ENCODE results near the gene SHANK3. TPM values are rescaled to one million over a fixed set of nuclear protein-coding genes. Genes with fewer than 3 reads are reported as not detected.

The SHANK3 gene
- total and polyA plus RNA-seq, 2 donors (not counting 3 experiments of a cell fraction or from before 2014, with no cell fraction given), result 26.1 to 158 TPM

DNA sequence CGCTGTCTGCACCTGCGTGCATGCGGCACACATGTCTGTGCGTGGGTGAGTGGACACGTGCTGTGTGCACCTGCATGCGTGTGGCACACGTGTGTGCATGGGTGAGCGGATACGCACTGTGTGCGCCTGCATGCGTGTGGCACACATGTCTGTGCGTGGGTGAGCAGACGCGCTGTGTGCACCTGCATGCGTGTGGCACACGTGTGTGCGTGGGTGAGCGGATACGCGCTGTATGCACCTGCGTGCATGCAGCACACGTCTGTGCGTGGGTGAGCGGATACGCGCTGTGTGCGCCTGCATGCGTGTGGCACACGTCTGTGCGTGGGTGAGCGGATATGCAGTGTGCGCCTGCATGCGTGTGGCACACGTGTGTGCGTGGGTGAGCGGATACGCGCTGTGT is 38.3 kb downstream of the SHANK3 start:
- CTCF ChIA-PET, result no interaction called here
- intact Hi-C loops (cut with micrococcal nuclease) (no loop called here), dilution Hi-C loops (cut with MboI; ENCODE audit: extremely low pct_ligation_motif_present, low sequenced_read_pairs) (no loop called here)
- H3K9me1 ChIP-seq (replicated peaks; ENCODE audit: control insufficient read depth, extremely low read depth, insufficient read depth, low read length), result no peaks in the 10 kb centered on the region
- no peaks in the 10 kb centered on the region for H4K20me1 ChIP-seq (replicated peaks; ENCODE audit: control insufficient read depth, extremely low read depth, insufficient read depth, low read length)
- no peak overlapping the region for H3K9ac ChIP-seq (replicated peaks; ENCODE audit: extremely low read depth, insufficient read depth, low read length)
- no peaks in the 10 kb centered on the region for H3K4me1 ChIP-seq (ENCODE audit: control insufficient read depth, extremely low read depth, insufficient read depth, low read length)
- no peaks in the 10 kb centered on the region for H3K27me3 ChIP-seq (ENCODE audit: control insufficient read depth in 2 of 2, insufficient read depth in 2 of 2, low read length in 2 of 2)
- H3K9me3 ChIP-seq (replicated peaks; ENCODE audit: control insufficient read depth, insufficient read depth, low read length), result no peaks in the 10 kb centered on the region
- H2AFZ ChIP-seq (ENCODE audit: low read depth, low read length), result no peak overlapping the region
- no peak for DNase-seq (ENCODE audit: low read depth, low spot score)
- POLR2A ChIA-PET, result no interaction called here
- H3K79me2 ChIP-seq (ENCODE audit: control insufficient read depth, insufficient read depth, low read length), result peaks cover 16% of the 10 kb centered on the region
- no peak overlapping the region for H3K27ac ChIP-seq (ENCODE audit: insufficient read depth, low read depth, low read length)
- FAIRE-seq, result no peak
- BruUV-seq (replicated peaks), result no TSS peak
- TF ChIP-seq MYC (IDR thresholded peaks at IDR 0.05; ENCODE audit: low read depth, low read length), result no peak
- TF ChIP-seq POLR2A (IDR thresholded peaks at IDR 0.05; ENCODE audit: low read depth, low read length), result no peak
- no peak for TF ChIP-seq EZH2 (IDR thresholded peaks at IDR 0.05; ENCODE audit: borderline replicate concordance, low read depth, low read length, severe bottlenecking)
- TF ChIP-seq FOS (IDR thresholded peaks at IDR 0.05; ENCODE audit: borderline replicate concordance, insufficient read depth, low read length), result no peak
- no peak for TF ChIP-seq JUN (IDR thresholded peaks at IDR 0.05; ENCODE audit: borderline replicate concordance, insufficient read depth, insufficient read length, low read depth)
- TF ChIP-seq GATA2 (IDR thresholded peaks at IDR 0.05; ENCODE audit: insufficient read depth, insufficient read length, low read depth, low read length), result no peak
- no peak for TF ChIP-seq MAX (IDR thresholded peaks at IDR 0.05; ENCODE audit: insufficient read depth, insufficient read length)
- no peak for TF ChIP-seq POLR2AphosphoS5 (IDR thresholded peaks at IDR 0.05; ENCODE audit: insufficient read depth, low read depth, low read length)
- TF ChIP-seq, protein P1, sequence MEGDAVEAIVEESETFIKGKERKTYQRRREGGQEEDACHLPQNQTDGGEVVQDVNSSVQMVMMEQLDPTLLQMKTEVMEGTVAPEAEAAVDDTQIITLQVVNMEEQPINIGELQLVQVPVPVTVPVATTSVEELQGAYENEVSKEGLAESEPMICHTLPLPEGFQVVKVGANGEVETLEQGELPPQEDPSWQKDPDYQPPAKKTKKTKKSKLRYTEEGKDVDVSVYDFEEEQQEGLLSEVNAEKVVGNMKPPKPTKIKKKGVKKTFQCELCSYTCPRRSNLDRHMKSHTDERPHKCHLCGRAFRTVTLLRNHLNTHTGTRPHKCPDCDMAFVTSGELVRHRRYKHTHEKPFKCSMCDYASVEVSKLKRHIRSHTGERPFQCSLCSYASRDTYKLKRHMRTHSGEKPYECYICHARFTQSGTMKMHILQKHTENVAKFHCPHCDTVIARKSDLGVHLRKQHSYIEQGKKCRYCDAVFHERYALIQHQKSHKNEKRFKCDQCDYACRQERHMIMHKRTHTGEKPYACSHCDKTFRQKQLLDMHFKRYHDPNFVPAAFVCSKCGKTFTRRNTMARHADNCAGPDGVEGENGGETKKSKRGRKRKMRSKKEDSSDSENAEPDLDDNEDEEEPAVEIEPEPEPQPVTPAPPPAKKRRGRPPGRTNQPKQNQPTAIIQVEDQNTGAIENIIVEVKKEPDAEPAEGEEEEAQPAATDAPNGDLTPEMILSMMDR (IDR thresholded peaks at IDR 0.05; ENCODE audit: extremely low read depth in 1 of 2, insufficient read depth in 1 of 2, low read depth in 1 of 2, low read length in 2 of 2), result no peak
- no peak overlapping the region for H3K4me2 ChIP-seq (ENCODE audit: insufficient read depth, low read length)
- peaks cover 37 to 78% of the 10 kb centered on the region in 2 experiments for H3K36me3 ChIP-seq (ENCODE audit: control insufficient read depth in 2 of 2, extremely low read depth in 1 of 2, insufficient read depth in 2 of 2, low read length in 2 of 2)
- no peak overlapping the region for H3K4me3 ChIP-seq (replicated peaks in 1 of 3; ENCODE audit: insufficient read depth in 1 of 3, low read depth in 1 of 3, low read length in 3 of 3)

Data from endothelial cell of umbilical vein (primary cell).